Astrocyte (in vitro differentiated cells and primary cell): ENCODE results near the gene SRSF1.

Experiments used
- CTCF ChIP-seq: IDR thresholded peaks from 2 replicates; pipeline ENCODE4 v1.5.1; 2011; ENCODE audit warnings: low read depth, mild to moderate bottlenecking, inconsistent platforms, low read length, moderate library complexity; ENCODE audit not compliant: insufficient read depth
- EZH2 ChIP-seq: IDR thresholded peaks from 2 replicates; pipeline ENCODE4 v1.6.1; 2012; ENCODE audit warnings: mild to moderate bottlenecking, low read length, inconsistent platforms; ENCODE audit not compliant: insufficient read depth

- TF ChIP-seq CTCF (no peak), EZH2 (no peak)
Measured at GRCh38 chr17:57966246-57966645, 40.8 kb downstream of the SRSF1 start.
